LHCN-M2 (cell line): ENCODE results near the gene METTL25B. TPM values are rescaled to one million over a fixed set of nuclear protein-coding genes. Genes with fewer than 3 reads are reported as not detected.
"Not testable (repeated sequence)": the region's sequence is repeated elsewhere in the genome, so short reads cannot be mapped to it uniquely, and the experiment has no call there.

Experiments used
- DNase-seq: peaks from one replicate; pipeline ENCODE4 v3.0.0-alpha.2; 2012; ENCODE audit warnings: low read depth
- total RNA-seq: library from RNA; depleted of rRNA; stranded (reverse); fragments of >200 nt; gene quantifications from 2 replicates; pipeline ENCODE4 v1.2.3, GENCODE V29; 2014

The METTL25B gene
- total RNA-seq, 1 experiment from 2014 or later, result 11.2 TPM

GRCh38 chr1:156747742-156748669 lies 19.7 kb downstream of the METTL25B start:
- DNase-seq, result peak; percentile 54

GRCh38 chr1:156748670-156749418 lies 20.6 kb downstream of the METTL25B start:
- DNase-seq, result peak; percentile 60

- peak; percentile 20 for DNase-seq
Measured at GRCh38 chr1:156749419-156750118, 21.3 kb downstream of the METTL25B start.

GRCh38 chr1:156750191-156750672 lies 22.0 kb downstream of the METTL25B start:
- peak; percentile 66 for DNase-seq

GRCh38 chr1:156750711-156751450 lies 22.6 kb downstream of the METTL25B start:
- DNase-seq, result peak; percentile 34

- DNase-seq, result no peak
Measured at GRCh38 chr1:156751451-156751756, 23.1 kb downstream of the METTL25B start, which contains the start of gene HDGF. HDGF (minus strand) TSS chr1:156751675; CDS start chr1:156751429, 246 bp downstream.

GRCh38 chr1:156751757-156752481 lies 23.6 kb downstream of the METTL25B start:
- DNase-seq, result peak; percentile 96

GRCh38 chr1:156752843-156753482 lies 24.7 kb downstream of the METTL25B start:
- DNase-seq, result peak; percentile 12

GRCh38 chr1:156754219-156754618 lies 25.9 kb downstream of the METTL25B start:
- peak; percentile 36 for DNase-seq

- no peak for DNase-seq
Measured at GRCh38 chr1:156755527-156755950, 27.3 kb downstream of the METTL25B start.

- no peak for DNase-seq
Measured at GRCh38 chr1:156756355-156756754, 28.1 kb downstream of the METTL25B start.

- DNase-seq, result not testable (repeated sequence)
Measured at GRCh38 chr1:156757572-156758253, 29.4 kb downstream of the METTL25B start.

GRCh38 chr1:156760092-156760795 lies 32.0 kb downstream of the METTL25B start:
- peak; percentile 25 for DNase-seq

GRCh38 chr1:156760796-156761104 lies 32.5 kb downstream of the METTL25B start:
- DNase-seq, result no peak

GRCh38 chr1:156765136-156765535 lies 36.9 kb downstream of the METTL25B start:
- not testable (repeated sequence) for DNase-seq

- no peak for DNase-seq
Measured at GRCh38 chr1:156765666-156766065, 37.4 kb downstream of the METTL25B start.

GRCh38 chr1:156766298-156767100 lies 38.2 kb downstream of the METTL25B start:
- DNase-seq, result peak; percentile 42
